CD4-positive, alpha-beta T cell (primary cell): Measurements from ENCODE around the gene NME3. TPM values are rescaled to one million over a fixed set of nuclear protein-coding genes. Genes with fewer than 3 reads are reported as not detected.

Experiments
- ATAC-seq: fragments of 200-7000 bp; cut with Tn5 transposase; one replicate; pipeline ENCODE4 v1.10.0; 2022; ENCODE audit warnings: mild to moderate bottlenecking; ENCODE audit not compliant: poor library complexity
- CTCF ChIA-PET: fragments of 350-600 bp; sonication (Branson Sonifier 250); formaldehyde crosslinking; loops from one replicate; lab custom pipeline; 2021; ENCODE audit warnings: antibody characterized with exemption, inconsistent platforms; lab: Charles Lee
- POLR2A ChIA-PET: fragments of 350-600 bp; sonication (Branson Sonifier 250); formaldehyde crosslinking; loops from one replicate; lab custom pipeline; 2021; ENCODE audit warnings: antibody characterized with exemption, inconsistent platforms; lab: Charles Lee
- DNase-seq, 14 experiments: peaks; one replicate each; pipeline ENCODE4 v3.0.0-alpha.2; 2013 to 2020; ENCODE audit warnings: mixed read lengths in 2 of 14
- H3K27ac ChIP-seq, 2 donors: one replicate each; pipeline versions ENCODE4 v1.5.1 to v1.7.0; 2013; ENCODE audit warnings: low read length in 2 of 2, low read depth in 1 of 2, mild to moderate bottlenecking in 1 of 2
- H3K27me3 ChIP-seq, 2 experiments: 1 replicate in 1 of 2; 2 replicates in 1 of 2; pipeline versions ENCODE4 v1.6.1 to v1.7.0; 2013; ENCODE audit warnings: low read length in 2 of 2, control low read depth in 1 of 2, mild to moderate bottlenecking in 1 of 2, moderate library complexity in 1 of 2; ENCODE audit not compliant: insufficient read depth in 2 of 2, control insufficient read depth in 1 of 2
- H3K36me3 ChIP-seq: one replicate; pipeline ENCODE4 v1.6.1; 2013; ENCODE audit warnings: low read length, control low read depth; ENCODE audit not compliant: insufficient read depth
- H3K4me1 ChIP-seq: one replicate; pipeline ENCODE4 v1.6.1; 2013; ENCODE audit warnings: low read length, control low read depth; ENCODE audit not compliant: insufficient read depth
- H3K4me3 ChIP-seq: one replicate; pipeline ENCODE4 v1.5.1; 2013; ENCODE audit warnings: mild to moderate bottlenecking, low read length, moderate library complexity
- H3K9me3 ChIP-seq, 2 experiments: 1 replicate in 1 of 2; 2 replicates in 1 of 2; pipeline versions ENCODE4 v1.6.1 to v1.7.0; 2013; ENCODE audit warnings: low read length in 2 of 2, mild to moderate bottlenecking in 2 of 2, control low read depth in 1 of 2, moderate library complexity in 1 of 2; ENCODE audit not compliant: control insufficient read depth in 1 of 2, insufficient read depth in 1 of 2
- H3K27ac Mint-ChIP-seq: one replicate; pipeline ENCODE4 v1.8.0; 2020; ENCODE audit warnings: mixed read lengths
- H3K27me3 Mint-ChIP-seq: one replicate; pipeline ENCODE4 v1.8.0; 2021; ENCODE audit warnings: mixed read lengths
- H3K36me3 Mint-ChIP-seq: one replicate; pipeline ENCODE4 v1.8.0; 2021; ENCODE audit warnings: low read depth, mixed read lengths
- H3K4me1 Mint-ChIP-seq: one replicate; pipeline ENCODE4 v1.8.0; 2021; ENCODE audit warnings: low read depth, mixed read lengths
- H3K4me3 Mint-ChIP-seq: one replicate; pipeline ENCODE4 v1.8.0; 2020; ENCODE audit warnings: mild to moderate bottlenecking, mixed read lengths
- H3K9me3 Mint-ChIP-seq: one replicate; pipeline ENCODE4 v1.8.0; 2020; ENCODE audit warnings: mixed read lengths
- CTCF ChIP-seq: fragments of 200-600 bp; IDR thresholded peaks from one replicate; pipeline ENCODE4 v1.8.0; 2022; ENCODE audit warnings: antibody characterized with exemption, mild to moderate bottlenecking
- intact Hi-C, 2 experiments: fragments of 100-400 bp; cut with DNase I in 1 of 2; cut with micrococcal nuclease in 1 of 2; formaldehyde crosslinking; loops; one replicate each; pipeline versions ENCODE4 v1.15.1 to v1.9.0; 2023 to 2025; cut with DNase I, micrococcal nuclease
- total RNA-seq, 174 experiments: library from RNA in 2 of 174; stranded (reverse) in 2 of 174; gene quantifications; one replicate each; pipeline ENCODE4 v1.2.3 and lab custom pipeline; 2021 to 2026

Gene NME3
- total RNA-seq, 2 experiments from 2014 or later: 46.2 to 54.2 TPM

GRCh38 chr16:1815461-1815860 lies 44.1 kb upstream of the NME3 start:
- POLR2A ChIA-PET: no interaction called here
- no peak for TF ChIP-seq CTCF
- peaks cover 38% of the 10 kb centered on the region for H3K36me3 Mint-ChIP-seq
- intact Hi-C loops: no loop called here
- H3K27me3 ChIP-seq: no peaks in the 10 kb centered on the region
- no peaks in the 10 kb centered on the region for H3K9me3 Mint-ChIP-seq
- CTCF ChIA-PET: no interaction called here
- no peak overlapping the region for H3K4me3 ChIP-seq
- H3K4me1 Mint-ChIP-seq: peaks cover 6% of the 10 kb centered on the region
- no peaks in the 10 kb centered on the region for H3K27me3 Mint-ChIP-seq
- no peak overlapping the region for H3K27ac ChIP-seq
- H3K4me3 Mint-ChIP-seq: no peak overlapping the region
- no peak overlapping the region for H3K27ac Mint-ChIP-seq
- H3K9me3 ChIP-seq: no peaks in the 10 kb centered on the region
- ATAC-seq (no peak), DNase-seq (no peak)
- peaks cover 3% of the 10 kb centered on the region for H3K4me1 ChIP-seq
- H3K36me3 ChIP-seq: peaks cover 58% of the 10 kb centered on the region

- intact Hi-C loops: loop anchor here (1.0 to 2.0 kb wide), 2 partner anchors 116 to 117 kb away; no protein-coding TSS in a partner anchor
- Mint-ChIP-seq H3K4me3 (no peak overlapping the region), H3K4me1 (peaks cover 6% of the 10 kb centered on the region), H3K36me3 (peaks cover 42% of the 10 kb centered on the region), H3K27ac (no peak overlapping the region), H3K9me3 (no peaks in the 10 kb centered on the region), H3K27me3 (no peaks in the 10 kb centered on the region)
- ATAC-seq (peak; percentile 98), DNase-seq (peak; percentile 27 to 76 (median 49))
- Histone ChIP-seq H3K36me3 (peaks cover 59% of the 10 kb centered on the region), H3K27me3 (no peaks in the 10 kb centered on the region), H3K9me3 (no peaks in the 10 kb centered on the region), H3K4me1 (peaks cover 3% of the 10 kb centered on the region), H3K4me3 (no peak overlapping the region), H3K27ac (no peak overlapping the region)
- peak; percentile 58 for TF ChIP-seq CTCF
- CTCF ChIA-PET: interaction anchor here (0.6 to 1.0 kb wide), 6 partner anchors 10 to 115 kb away, joined by 3 to 6 read pairs (median 3); partner anchors contain the start of genes EME2, FAHD1, HAGH and NUBP2
- POLR2A ChIA-PET: interaction anchor here (0.6 kb wide), 1 partner anchor 14 kb away, joined by 4 read pairs; no protein-coding TSS in a partner anchor
These were observed 41.4 kb upstream of the NME3 start for GRCh38 chr16:1812732-1813163.

GRCh38 chr16:1810536-1810935 lies 39.2 kb upstream of the NME3 start:
- H3K4me1 ChIP-seq: peaks cover 3% of the 10 kb centered on the region
- H3K4me1 Mint-ChIP-seq: peaks cover 6% of the 10 kb centered on the region
- H3K27me3 ChIP-seq: no peaks in the 10 kb centered on the region
- no peak overlapping the region for H3K4me3 Mint-ChIP-seq
- no peak for TF ChIP-seq CTCF
- ATAC-seq (no peak), DNase-seq (no peak)
- H3K36me3 ChIP-seq: peaks cover 50% of the 10 kb centered on the region
- POLR2A ChIA-PET: interaction anchor here (1.5 kb wide), 1 partner anchor 28 kb away, joined by 3 read pairs; the partner anchor contains the start of genes NUBP2 and SPSB3
- CTCF ChIA-PET: no interaction called here
- H3K9me3 ChIP-seq: peaks cover 0 to 5% of the 10 kb centered on the region in 2 experiments
- H3K27ac ChIP-seq: no peak overlapping the region
- H3K9me3 Mint-ChIP-seq: no peaks in the 10 kb centered on the region
- intact Hi-C loops: no loop called here
- no peak overlapping the region for H3K4me3 ChIP-seq
- no peak overlapping the region for H3K27ac Mint-ChIP-seq
- peaks cover 55% of the 10 kb centered on the region for H3K36me3 Mint-ChIP-seq
- H3K27me3 Mint-ChIP-seq: no peaks in the 10 kb centered on the region
